Tibial nerve (tissue), 3 donors: ENCODE data around the gene ELK1.

Experiments used
- POLR2A ChIP-seq, 2 donors: fragments of 450-650 bp; IDR thresholded peaks; one replicate each; pipeline ENCODE4 v1.6.1; 2017; ENCODE audit warnings: antibody characterized with exemption in 2 of 2, mild to moderate bottlenecking in 2 of 2, moderate library complexity in 2 of 2
- TF ChIP-seq, protein P1 (sequence below), 5 experiments: fragments of 200-600 bp in 3 of 5; fragments of 450-650 bp in 2 of 5; sonication (generic) in 3 of 5; IDR thresholded peaks; one replicate each; pipeline ENCODE4 v1.5.1; 2016 to 2019; ENCODE audit warnings: antibody characterized with exemption in 5 of 5, mild to moderate bottlenecking in 3 of 5, moderate library complexity in 2 of 5

DNA sequence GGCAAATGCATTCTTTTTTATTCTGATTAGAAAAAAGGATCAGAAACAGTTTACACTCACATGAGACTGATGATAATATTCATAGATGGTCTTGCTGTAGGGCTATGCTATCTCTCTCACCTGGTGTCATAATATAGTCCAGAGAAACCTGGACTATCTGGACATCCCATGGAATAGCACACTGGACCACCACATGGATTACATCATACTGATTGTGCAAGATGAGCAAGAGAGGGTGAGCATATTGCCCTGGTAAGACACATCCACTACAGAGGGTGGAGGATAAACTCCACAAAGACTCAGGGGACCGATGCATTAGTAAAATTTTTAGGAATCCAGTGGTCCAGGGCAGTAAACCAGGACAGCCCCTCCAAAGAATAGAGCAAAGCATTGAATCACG is 38.9 kb downstream of the ELK1 start:
- TF ChIP-seq, protein P1, sequence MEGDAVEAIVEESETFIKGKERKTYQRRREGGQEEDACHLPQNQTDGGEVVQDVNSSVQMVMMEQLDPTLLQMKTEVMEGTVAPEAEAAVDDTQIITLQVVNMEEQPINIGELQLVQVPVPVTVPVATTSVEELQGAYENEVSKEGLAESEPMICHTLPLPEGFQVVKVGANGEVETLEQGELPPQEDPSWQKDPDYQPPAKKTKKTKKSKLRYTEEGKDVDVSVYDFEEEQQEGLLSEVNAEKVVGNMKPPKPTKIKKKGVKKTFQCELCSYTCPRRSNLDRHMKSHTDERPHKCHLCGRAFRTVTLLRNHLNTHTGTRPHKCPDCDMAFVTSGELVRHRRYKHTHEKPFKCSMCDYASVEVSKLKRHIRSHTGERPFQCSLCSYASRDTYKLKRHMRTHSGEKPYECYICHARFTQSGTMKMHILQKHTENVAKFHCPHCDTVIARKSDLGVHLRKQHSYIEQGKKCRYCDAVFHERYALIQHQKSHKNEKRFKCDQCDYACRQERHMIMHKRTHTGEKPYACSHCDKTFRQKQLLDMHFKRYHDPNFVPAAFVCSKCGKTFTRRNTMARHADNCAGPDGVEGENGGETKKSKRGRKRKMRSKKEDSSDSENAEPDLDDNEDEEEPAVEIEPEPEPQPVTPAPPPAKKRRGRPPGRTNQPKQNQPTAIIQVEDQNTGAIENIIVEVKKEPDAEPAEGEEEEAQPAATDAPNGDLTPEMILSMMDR (IDR thresholded peaks at IDR 0.05), result no peak
- no peak for TF ChIP-seq POLR2A (IDR thresholded peaks at IDR 0.05)
